ENCODE results near the gene GRAMD2B.

GRCh38 chr5:126499853-126500342, 76.7 kb downstream of the GRAMD2B start:
- TF ChIP-seq CTCF (IDR thresholded peaks at IDR 0.05), result no peak
- no peak for TF ChIP-seq POLR2A (IDR thresholded peaks at IDR 0.05)
- TF ChIP-seq POLR2AphosphoS5 (IDR thresholded peaks at IDR 0.05), result no peak

All from suprapubic skin (tissue), 4 donors.